BE2C (cell line): ENCODE data around the gene CCDC32.
"Not testable (repeated sequence)": the region's sequence is repeated elsewhere in the genome, so short reads cannot be mapped to it uniquely, and the experiment has no call there.

ENCODE experiments used
- DNase-seq: peaks from one replicate; pipeline ENCODE4 v3.0.0-alpha.2; 2020
- H3K27me3 ChIP-seq: fragments of 250-450 bp; sonication (Bioruptor Pico); 2 replicates; pipeline ENCODE4 v1.5.1; 2020; ENCODE audit warnings: mild to moderate bottlenecking
- H3K36me3 ChIP-seq: fragments of 250-450 bp; sonication (Bioruptor Pico); 2 replicates; pipeline ENCODE4 v1.5.1; 2020; ENCODE audit warnings: mild to moderate bottlenecking
- H3K4me1 ChIP-seq: fragments of 250-450 bp; sonication (Bioruptor Pico); 2 replicates; pipeline ENCODE4 v1.5.1; 2020
- H3K4me3 ChIP-seq: 2 replicates; pipeline ENCODE4 v1.5.1; 2011; ENCODE audit warnings: low read depth, low read length
- H3K9me3 ChIP-seq: fragments of 250-450 bp; sonication (Bioruptor Pico); 2 replicates; pipeline ENCODE4 v1.5.1; 2020
- CTCF ChIP-seq: IDR thresholded peaks from 2 replicates; pipeline ENCODE4 v1.5.1; 2012; ENCODE audit warnings: mild to moderate bottlenecking, low read depth, low read length

CCDC32 gene

GRCh38 chr15:40591389-40591788 lies 26.5 kb upstream of the CCDC32 start:
- Histone ChIP-seq H3K4me3 (no peak overlapping the region), H3K9me3 (no peaks in the 10 kb centered on the region), H3K4me1 (peaks cover 3% of the 10 kb centered on the region; the same call in 1 of the 2 replicates), H3K36me3 (no peaks in the 10 kb centered on the region), H3K27me3 (no peaks in the 10 kb centered on the region)
- DNase-seq = no peak
- TF ChIP-seq CTCF = no peak

- no peak for DNase-seq
- no peaks in the 10 kb centered on the region for H3K36me3 ChIP-seq
- TF ChIP-seq CTCF = no peak
- H3K9me3 ChIP-seq = no peaks in the 10 kb centered on the region
- peaks cover 3% of the 10 kb centered on the region; the same call in 1 of the 2 replicates for H3K4me1 ChIP-seq
- H3K27me3 ChIP-seq = no peaks in the 10 kb centered on the region
- H3K4me3 ChIP-seq = no peak overlapping the region
Observed at GRCh38 chr15:40590667-40591050, 25.8 kb upstream of the CCDC32 start.

GRCh38 chr15:40584191-40584590 lies 19.3 kb upstream of the CCDC32 start:
- no peak for DNase-seq
- Histone ChIP-seq H3K4me1 (no peaks in the 10 kb centered on the region), H3K27me3 (no peaks in the 10 kb centered on the region), H3K36me3 (no peaks in the 10 kb centered on the region), H3K9me3 (no peaks in the 10 kb centered on the region), H3K4me3 (no peak overlapping the region)
- no peak for TF ChIP-seq CTCF

DNA sequence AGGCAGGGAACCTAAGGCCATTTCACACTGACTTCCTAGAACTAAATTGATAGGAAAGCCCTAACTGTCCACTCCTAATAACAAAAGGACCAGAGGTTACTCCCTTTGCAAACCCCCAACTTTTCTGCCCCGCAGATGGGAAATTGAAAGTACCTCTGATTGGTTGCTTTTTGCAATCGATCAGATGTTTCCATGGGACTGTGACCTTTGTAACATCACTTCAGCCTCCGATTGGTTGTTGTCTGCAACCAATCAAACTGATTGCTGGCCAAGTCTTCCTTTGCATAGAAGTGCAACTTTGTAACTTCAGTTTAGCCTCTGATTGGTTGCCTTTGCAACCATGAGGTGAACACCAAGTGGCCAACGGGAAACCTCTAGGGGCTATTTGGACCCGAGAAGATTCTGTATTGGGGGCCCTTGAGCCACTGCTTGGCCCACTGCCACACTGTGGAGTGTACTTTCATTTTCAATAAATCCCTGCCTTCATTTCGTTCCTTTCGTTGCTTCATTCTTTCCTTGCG lies 17.9 kb upstream of the CCDC32 start:
- TF ChIP-seq CTCF = no peak
- Histone ChIP-seq H3K9me3 (no peaks in the 10 kb centered on the region), H3K36me3 (no peaks in the 10 kb centered on the region), H3K4me1 (no peaks in the 10 kb centered on the region), H3K4me3 (no peak overlapping the region), H3K27me3 (no peaks in the 10 kb centered on the region)
- no peak for DNase-seq

DNA sequence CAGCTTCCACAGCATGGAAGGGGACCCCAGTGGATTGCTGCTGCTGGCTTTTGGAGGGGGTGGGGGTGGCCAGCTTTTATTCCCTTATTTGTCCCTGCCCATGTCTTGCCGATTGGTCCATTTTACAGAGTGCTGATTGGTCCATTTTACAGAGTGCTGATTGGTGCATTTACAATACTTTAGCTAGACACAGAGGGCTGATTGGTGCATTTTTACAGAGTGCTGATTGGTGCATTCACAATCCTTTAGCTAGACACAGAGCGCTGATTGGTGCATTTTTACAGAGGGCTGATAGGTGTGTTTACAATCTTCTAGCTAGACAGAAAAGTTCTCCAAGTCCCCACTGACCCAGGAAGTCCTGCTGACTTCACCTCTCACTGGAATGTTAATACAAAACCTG lies 17.0 kb upstream of the CCDC32 start:
- not testable (repeated sequence) for H3K4me1 ChIP-seq, DNase-seq, H3K9me3 ChIP-seq, H3K36me3 ChIP-seq, H3K27me3 ChIP-seq, H3K4me3 ChIP-seq

- Histone ChIP-seq H3K4me1 (no peaks in the 10 kb centered on the region), H3K36me3 (peaks cover 11% of the 10 kb centered on the region), H3K9me3 (no peaks in the 10 kb centered on the region), H3K27me3 (no peaks in the 10 kb centered on the region), H3K4me3 (no peak overlapping the region)
- no peak for DNase-seq
- no peak for TF ChIP-seq CTCF
Observed at GRCh38 chr15:40578892-40579291, 14.1 kb upstream of the CCDC32 start.

DNA sequence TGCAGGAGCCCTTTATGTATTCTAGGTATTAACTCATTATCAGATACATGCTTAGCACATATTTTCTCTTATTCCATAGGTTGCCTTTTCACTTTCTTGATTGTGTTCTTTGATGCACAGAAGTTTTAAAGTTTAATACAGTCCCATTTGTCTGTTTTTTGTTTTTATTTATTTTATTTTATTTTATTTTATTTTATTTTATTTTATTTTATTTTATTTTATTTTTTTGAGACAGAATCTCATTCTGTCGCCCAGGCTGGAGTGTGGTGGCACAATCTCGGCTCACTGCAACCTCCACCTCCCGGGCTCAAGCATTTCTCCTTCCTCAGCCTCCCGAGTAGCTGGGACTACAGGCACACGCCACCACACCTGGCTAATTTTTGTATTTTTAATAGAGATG lies 12.1 kb upstream of the CCDC32 start:
- H3K4me1 ChIP-seq, H3K9me3 ChIP-seq, H3K27me3 ChIP-seq, DNase-seq, H3K4me3 ChIP-seq: not testable (repeated sequence)
- peaks cover 20% of the 10 kb centered on the region for H3K36me3 ChIP-seq
